Measurements from ENCODE around the gene FLRT3.

FLRT3 gene

GRCh38 chr20:14341801-14342200, 4.4 kb upstream of the FLRT3 start:
- H3K9me3 Mint-ChIP-seq, result peaks cover 7% of the 10 kb centered on the region
- no peak overlapping the region for H3K27ac Mint-ChIP-seq
- H3K4me1 Mint-ChIP-seq (ENCODE audit: low read depth), result no peaks in the 10 kb centered on the region
- H3K4me3 Mint-ChIP-seq, result no peak overlapping the region
- no peaks in the 10 kb centered on the region for H3K27me3 Mint-ChIP-seq
- no peaks in the 10 kb centered on the region for H3K36me3 Mint-ChIP-seq (ENCODE audit: low read depth)

GRCh38 chr20:14336686-14337085, 726 bp downstream of the FLRT3 start:
- Mint-ChIP-seq H3K27me3 (no peaks in the 10 kb centered on the region), H3K36me3 (ENCODE audit: low read depth) (no peaks in the 10 kb centered on the region), H3K4me1 (ENCODE audit: low read depth) (no peaks in the 10 kb centered on the region), H3K4me3 (no peak overlapping the region), H3K9me3 (peaks cover 7% of the 10 kb centered on the region), H3K27ac (no peak overlapping the region)

- Mint-ChIP-seq H3K4me3 (no peak overlapping the region), H3K4me1 (ENCODE audit: low read depth) (no peaks in the 10 kb centered on the region), H3K36me3 (ENCODE audit: low read depth) (no peaks in the 10 kb centered on the region), H3K27ac (no peak overlapping the region), H3K9me3 (peaks cover 3% of the 10 kb centered on the region), H3K27me3 (no peaks in the 10 kb centered on the region)
Observed at GRCh38 chr20:14335052-14335451, 2.4 kb downstream of the FLRT3 start.

- no peaks in the 10 kb centered on the region for H3K36me3 Mint-ChIP-seq (ENCODE audit: low read depth)
- no peaks in the 10 kb centered on the region for H3K27me3 Mint-ChIP-seq
- H3K4me1 Mint-ChIP-seq (ENCODE audit: low read depth), result no peaks in the 10 kb centered on the region
- no peak overlapping the region for H3K27ac Mint-ChIP-seq
- H3K9me3 Mint-ChIP-seq, result no peaks in the 10 kb centered on the region
- no peak overlapping the region for H3K4me3 Mint-ChIP-seq
Observed at GRCh38 chr20:14334306-14334930, 3.0 kb downstream of the FLRT3 start.

- H3K4me3 Mint-ChIP-seq, result no peak overlapping the region
- H3K27me3 Mint-ChIP-seq, result no peaks in the 10 kb centered on the region
- H3K27ac Mint-ChIP-seq, result no peak overlapping the region
- H3K9me3 Mint-ChIP-seq, result no peaks in the 10 kb centered on the region
- no peaks in the 10 kb centered on the region for H3K36me3 Mint-ChIP-seq (ENCODE audit: low read depth)
- no peaks in the 10 kb centered on the region for H3K4me1 Mint-ChIP-seq (ENCODE audit: low read depth)
Observed at GRCh38 chr20:14333721-14334120, 3.7 kb downstream of the FLRT3 start.

- no peaks in the 10 kb centered on the region for H3K36me3 Mint-ChIP-seq (ENCODE audit: low read depth)
- no peak overlapping the region for H3K27ac Mint-ChIP-seq
- H3K4me1 Mint-ChIP-seq (ENCODE audit: low read depth), result no peaks in the 10 kb centered on the region
- no peak overlapping the region for H3K4me3 Mint-ChIP-seq
- no peaks in the 10 kb centered on the region for H3K9me3 Mint-ChIP-seq
- H3K27me3 Mint-ChIP-seq, result no peaks in the 10 kb centered on the region
Observed at GRCh38 chr20:14332866-14333265, 4.5 kb downstream of the FLRT3 start.

- Mint-ChIP-seq H3K9me3 (no peaks in the 10 kb centered on the region), H3K27me3 (no peaks in the 10 kb centered on the region), H3K36me3 (ENCODE audit: low read depth) (no peaks in the 10 kb centered on the region), H3K27ac (no peak overlapping the region), H3K4me3 (no peak overlapping the region), H3K4me1 (ENCODE audit: low read depth) (no peaks in the 10 kb centered on the region)
Observed at GRCh38 chr20:14331646-14332045, 5.8 kb downstream of the FLRT3 start.

- H3K4me3 Mint-ChIP-seq, result no peak overlapping the region
- H3K27ac Mint-ChIP-seq, result no peak overlapping the region
- no peaks in the 10 kb centered on the region for H3K36me3 Mint-ChIP-seq (ENCODE audit: low read depth)
Observed at GRCh38 chr20:14319704-14320103, 17.7 kb downstream of the FLRT3 start.

GRCh38 chr20:14313341-14314020, 23.9 kb downstream of the FLRT3 start:
- Mint-ChIP-seq H3K4me3 (no peak overlapping the region), H3K27ac (no peak overlapping the region), H3K36me3 (ENCODE audit: low read depth) (no peaks in the 10 kb centered on the region), H3K4me1 (ENCODE audit: low read depth) (no peaks in the 10 kb centered on the region), H3K9me3 (no peaks in the 10 kb centered on the region), H3K27me3 (no peaks in the 10 kb centered on the region)

More at GRCh38 chr20:14319704-14320103, 17.7 kb downstream of the FLRT3 start:
- Mint-ChIP-seq H3K9me3 (peaks cover 7% of the 10 kb centered on the region), H3K27me3 (no peaks in the 10 kb centered on the region), H3K4me1 (ENCODE audit: low read depth) (no peaks in the 10 kb centered on the region)

- Mint-ChIP-seq H3K36me3 (ENCODE audit: low read depth) (no peaks in the 10 kb centered on the region), H3K4me1 (ENCODE audit: low read depth) (no peaks in the 10 kb centered on the region), H3K27me3 (no peaks in the 10 kb centered on the region), H3K9me3 (no peaks in the 10 kb centered on the region), H3K27ac (no peak overlapping the region), H3K4me3 (no peak overlapping the region)
Observed at GRCh38 chr20:14312001-14312400, 25.4 kb downstream of the FLRT3 start.

- no peak overlapping the region for H3K4me3 Mint-ChIP-seq
Observed at GRCh38 chr20:14310977-14311627, 26.3 kb downstream of the FLRT3 start.

GRCh38 chr20:14307956-14308355, 29.5 kb downstream of the FLRT3 start:
- Mint-ChIP-seq H3K9me3 (peaks cover 14% of the 10 kb centered on the region), H3K36me3 (ENCODE audit: low read depth) (no peaks in the 10 kb centered on the region), H3K4me3 (no peak overlapping the region), H3K27ac (no peak overlapping the region), H3K4me1 (ENCODE audit: low read depth) (no peaks in the 10 kb centered on the region), H3K27me3 (no peaks in the 10 kb centered on the region)

More at GRCh38 chr20:14310977-14311627, 26.3 kb downstream of the FLRT3 start:
- Mint-ChIP-seq H3K27me3 (no peaks in the 10 kb centered on the region), H3K4me1 (ENCODE audit: low read depth) (no peaks in the 10 kb centered on the region), H3K27ac (no peak overlapping the region), H3K36me3 (ENCODE audit: low read depth) (no peaks in the 10 kb centered on the region), H3K9me3 (peaks cover under 1% of the 10 kb centered on the region)

- H3K36me3 Mint-ChIP-seq (ENCODE audit: low read depth), result no peaks in the 10 kb centered on the region
- no peaks in the 10 kb centered on the region for H3K27me3 Mint-ChIP-seq
- H3K9me3 Mint-ChIP-seq, result peaks cover 14% of the 10 kb centered on the region
- no peak overlapping the region for H3K4me3 Mint-ChIP-seq
- no peak overlapping the region for H3K27ac Mint-ChIP-seq
- H3K4me1 Mint-ChIP-seq (ENCODE audit: low read depth), result no peaks in the 10 kb centered on the region
Observed at GRCh38 chr20:14304472-14304871, 32.9 kb downstream of the FLRT3 start.

- H3K36me3 Mint-ChIP-seq (ENCODE audit: low read depth), result no peaks in the 10 kb centered on the region
- no peaks in the 10 kb centered on the region for H3K4me1 Mint-ChIP-seq (ENCODE audit: low read depth)
- H3K27ac Mint-ChIP-seq, result no peak overlapping the region
- no peaks in the 10 kb centered on the region for H3K27me3 Mint-ChIP-seq
- no peak overlapping the region for H3K4me3 Mint-ChIP-seq
- peaks cover 14% of the 10 kb centered on the region for H3K9me3 Mint-ChIP-seq
Observed at GRCh38 chr20:14303651-14304050, 33.8 kb downstream of the FLRT3 start.

GRCh38 chr20:14303106-14303505, 34.3 kb downstream of the FLRT3 start:
- no peaks in the 10 kb centered on the region for H3K4me1 Mint-ChIP-seq (ENCODE audit: low read depth)
- H3K9me3 Mint-ChIP-seq, result peaks cover 14% of the 10 kb centered on the region
- H3K36me3 Mint-ChIP-seq (ENCODE audit: low read depth), result no peaks in the 10 kb centered on the region
- H3K27ac Mint-ChIP-seq, result no peak overlapping the region
- no peaks in the 10 kb centered on the region for H3K27me3 Mint-ChIP-seq
- no peak overlapping the region for H3K4me3 Mint-ChIP-seq

Data from stimulated activated naive CD8-positive, alpha-beta T cell treated with anti-CD3 and anti-CD28 coated beads, Interleukin-15, Interleukin-2, amounts not matched to agents 100 ng/mL and 50 ng/mL, for 24 hours (primary cell).